NCI-H748 (cell line): ENCODE measurements around the gene JAK2.
"Not testable (repeated sequence)": the region's sequence is repeated elsewhere in the genome, so short reads cannot be mapped to it uniquely, and the experiment has no call there.

Experiments used
- DNase-seq: peaks from one replicate; lab custom pipeline; 2025; ENCODE audit not compliant: unreplicated experiment; lab: John Stamatoyannopoulos, UW

JAK2 gene

DNA sequence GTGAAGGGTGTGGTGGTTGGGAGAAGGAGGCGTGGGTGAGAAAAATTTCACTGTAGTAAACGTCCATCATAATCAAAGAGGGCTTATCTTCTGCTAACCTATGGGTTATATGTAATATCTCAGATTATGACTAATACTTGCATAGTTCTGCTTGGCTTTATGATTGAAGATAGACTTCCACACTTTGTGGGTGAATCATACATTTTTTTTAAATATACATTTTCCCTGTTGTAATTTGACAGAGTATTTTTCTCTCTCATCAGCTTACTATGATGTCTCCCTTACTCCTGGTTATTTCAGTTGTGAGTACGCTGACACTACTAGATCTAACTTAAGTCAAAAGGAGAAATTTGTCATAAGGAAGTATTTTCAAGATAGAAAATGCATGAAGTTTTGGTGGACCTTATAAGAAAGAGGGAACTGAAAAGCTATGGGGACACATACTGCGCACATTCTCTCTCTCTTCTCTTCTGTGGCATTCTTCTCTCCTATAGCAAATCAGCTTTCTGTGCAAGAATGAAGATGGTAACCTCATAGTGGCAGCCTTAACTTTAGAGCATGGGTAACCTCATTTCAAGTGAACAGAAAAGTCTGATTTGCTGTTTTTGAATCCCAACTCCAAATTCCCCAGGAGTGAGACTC lies 4.9 kb upstream of the JAK2 start:
- no peak for DNase-seq

DNA sequence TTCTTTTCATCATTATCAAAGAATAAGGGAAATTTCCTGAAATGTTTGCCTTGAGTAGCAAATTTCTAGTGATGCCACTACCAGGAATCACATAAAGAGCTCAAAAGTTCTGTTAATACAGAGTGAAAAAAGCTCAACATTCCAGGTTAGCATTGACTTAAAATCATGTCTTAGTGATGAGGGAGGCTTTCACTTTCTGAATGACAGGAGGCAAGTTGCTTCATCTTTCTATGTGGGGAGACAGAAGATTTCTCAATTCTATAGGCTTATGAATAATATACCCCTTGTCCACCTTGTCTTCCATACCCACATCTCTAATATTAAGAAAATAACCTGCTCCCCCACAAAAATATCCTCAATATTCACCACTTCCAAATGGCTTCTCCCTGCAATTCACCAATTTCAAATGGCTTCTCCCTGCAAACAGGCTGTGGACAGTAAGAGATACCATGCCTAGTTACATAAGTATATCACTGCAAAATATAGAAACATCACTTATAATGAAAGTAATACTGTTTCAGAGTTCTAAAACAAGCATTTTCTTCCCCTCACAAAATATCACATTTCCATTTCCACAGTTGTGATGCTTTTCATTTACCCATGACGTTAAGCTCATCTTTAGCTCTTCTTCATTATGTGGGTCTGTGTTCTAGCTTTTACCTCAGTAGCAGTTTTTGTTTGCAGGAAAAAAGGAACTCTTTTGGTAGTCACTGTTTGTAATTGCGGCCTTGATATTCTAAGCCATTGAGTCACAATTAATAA lies 2.2 kb upstream of the JAK2 start:
- no peak for DNase-seq

DNA sequence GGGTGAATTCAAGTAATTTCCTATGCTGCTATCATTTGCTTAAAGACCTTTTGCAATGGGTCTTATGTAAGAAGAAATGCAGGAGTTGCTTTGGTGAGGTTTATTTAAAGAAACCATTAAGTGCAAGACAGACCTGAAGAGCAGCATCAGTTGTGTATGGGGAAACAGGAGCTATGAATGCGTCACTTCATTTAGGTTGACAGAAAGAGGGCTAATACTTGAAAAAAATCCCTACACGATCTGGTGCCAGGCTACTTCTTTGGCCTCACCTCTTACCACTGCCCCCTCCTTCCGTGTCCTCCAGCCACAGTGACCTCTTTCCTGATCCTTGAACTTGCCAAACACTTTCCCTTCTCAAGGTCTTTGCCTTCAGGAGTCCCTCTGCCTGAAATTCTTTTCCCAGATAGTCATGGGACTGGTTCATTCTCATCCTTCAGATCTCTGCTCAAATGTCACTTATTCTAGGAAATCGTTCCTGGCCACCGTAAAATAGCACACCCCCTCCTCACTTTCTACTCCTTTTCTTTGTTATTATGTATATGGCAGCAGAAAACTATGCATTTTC lies 1.4 kb upstream of the JAK2 start:
- no peak for DNase-seq

DNA sequence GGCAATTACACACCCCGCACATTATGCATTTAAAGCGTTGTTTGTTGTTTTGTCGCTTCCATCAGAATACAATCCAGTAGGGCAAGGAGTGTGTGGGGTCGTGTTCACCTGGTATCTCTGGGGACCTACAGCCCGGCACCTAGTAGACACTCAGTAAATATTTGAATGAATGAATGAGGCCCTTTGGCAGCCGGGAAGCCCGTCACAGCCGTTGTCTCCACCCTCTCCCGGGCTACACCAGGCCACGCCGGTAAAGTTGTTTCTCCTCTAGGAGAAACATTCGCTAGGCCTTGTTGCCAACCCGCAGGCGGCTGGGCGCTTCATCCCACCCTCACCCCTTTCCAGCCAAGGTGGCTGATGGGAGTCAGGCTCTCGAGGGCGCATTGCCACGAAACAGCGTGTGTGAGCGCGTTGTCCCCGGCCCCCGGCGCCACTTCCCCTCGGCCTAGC lies 876 bp upstream of the JAK2 start:
- peak; percentile 84 for DNase-seq

DNA sequence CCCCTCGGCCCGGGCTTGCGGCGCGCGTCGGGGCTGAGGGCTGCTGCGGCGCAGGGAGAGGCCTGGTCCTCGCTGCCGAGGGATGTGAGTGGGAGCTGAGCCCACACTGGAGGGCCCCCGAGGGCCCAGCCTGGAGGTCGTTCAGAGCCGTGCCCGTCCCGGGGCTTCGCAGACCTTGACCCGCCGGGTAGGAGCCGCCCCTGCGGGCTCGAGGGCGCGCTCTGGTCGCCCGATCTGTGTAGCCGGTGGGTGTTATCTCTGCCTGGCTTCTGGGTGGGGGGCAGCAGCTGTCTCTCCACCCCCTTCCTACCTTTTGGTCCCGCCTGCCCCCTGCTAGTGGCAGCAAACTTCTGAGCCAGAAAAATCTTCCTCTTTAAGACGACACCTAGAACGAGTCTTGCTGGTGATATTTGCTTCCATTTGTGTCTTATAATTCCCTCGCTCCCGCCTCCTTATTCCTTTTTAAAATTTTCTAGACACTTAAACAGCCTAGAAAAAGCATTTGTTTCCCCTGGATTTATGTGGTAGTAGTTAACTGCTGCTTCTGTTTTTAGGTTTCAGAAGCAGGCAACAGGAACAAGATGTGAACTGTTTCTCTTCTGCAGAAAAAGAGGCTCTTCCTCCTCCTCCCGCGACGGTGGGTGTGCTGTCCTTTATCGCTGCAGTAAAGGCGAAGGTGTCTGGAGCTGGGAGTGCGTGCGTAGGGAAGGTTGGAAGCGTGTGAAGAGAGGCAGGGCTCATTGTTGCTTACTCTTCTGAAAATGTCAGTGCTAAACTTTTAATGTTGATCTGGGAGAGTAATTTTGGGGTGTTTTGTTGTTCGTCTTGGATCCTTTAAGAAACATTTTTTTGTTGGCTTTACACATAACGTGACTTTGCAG lies 554 bp downstream of the JAK2 start:
- DNase-seq: peak; percentile 53

DNA sequence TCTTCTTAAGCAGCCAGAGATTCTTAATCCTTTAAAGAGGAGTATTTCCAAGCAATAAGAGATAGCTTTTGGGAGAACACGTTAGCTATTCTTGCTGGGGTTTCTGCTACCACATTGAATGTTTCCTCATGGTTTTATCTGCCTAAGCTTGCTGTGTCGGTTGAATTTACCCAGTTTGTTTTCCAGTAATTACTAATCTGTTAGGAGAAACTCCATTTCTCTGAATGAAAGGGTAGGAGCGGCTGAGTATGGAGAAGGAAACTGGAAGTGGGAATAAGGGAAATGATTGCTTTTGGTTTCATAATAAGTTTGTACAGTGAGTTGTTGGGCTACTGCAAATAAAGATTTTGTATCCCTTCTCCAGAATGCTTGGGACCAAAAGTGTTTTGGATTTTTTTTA lies 1.2 kb downstream of the JAK2 start:
- no peak for DNase-seq

DNA sequence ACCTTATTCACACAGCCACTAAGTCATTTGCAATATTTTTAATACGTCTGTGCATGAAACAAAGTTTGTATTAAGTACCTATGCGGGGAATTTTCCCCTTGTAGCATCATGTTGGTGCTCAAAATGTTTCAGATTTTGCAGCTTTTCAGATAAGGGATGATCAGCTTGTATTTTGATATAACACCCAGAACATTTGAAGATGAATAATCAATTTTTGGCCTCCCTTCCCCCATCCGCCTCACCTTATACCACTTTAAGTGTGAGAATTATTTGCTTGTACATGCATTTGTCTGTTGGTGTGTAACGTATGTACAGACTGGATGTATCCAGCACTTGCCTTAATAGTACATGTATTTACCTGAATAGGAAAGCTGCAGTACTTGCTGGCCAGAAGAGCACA lies 1.7 kb downstream of the JAK2 start:
- DNase-seq: no peak

DNA sequence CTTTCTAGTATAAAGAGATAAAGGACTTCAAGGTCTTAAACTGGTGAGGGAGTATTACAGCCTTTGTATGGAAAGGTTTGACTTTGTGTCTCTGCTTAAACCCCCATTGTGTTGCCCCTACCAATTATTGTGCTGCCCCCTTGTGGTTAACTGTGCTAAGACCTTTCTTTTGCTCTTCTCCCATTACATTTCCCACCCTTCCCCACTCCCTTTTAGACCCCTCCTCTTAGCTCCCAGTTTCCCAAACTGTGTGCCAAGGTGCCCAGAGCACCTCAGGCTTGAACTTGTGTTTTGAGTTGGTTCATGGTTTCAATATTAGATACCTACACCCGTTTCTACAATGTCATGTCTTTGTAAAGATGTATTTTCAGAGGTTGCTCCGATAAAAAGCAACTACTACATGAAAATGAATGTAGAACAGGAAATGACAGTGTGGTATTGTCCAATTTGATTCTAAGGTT lies 2.9 kb downstream of the JAK2 start:
- DNase-seq: peak; percentile 80

DNA sequence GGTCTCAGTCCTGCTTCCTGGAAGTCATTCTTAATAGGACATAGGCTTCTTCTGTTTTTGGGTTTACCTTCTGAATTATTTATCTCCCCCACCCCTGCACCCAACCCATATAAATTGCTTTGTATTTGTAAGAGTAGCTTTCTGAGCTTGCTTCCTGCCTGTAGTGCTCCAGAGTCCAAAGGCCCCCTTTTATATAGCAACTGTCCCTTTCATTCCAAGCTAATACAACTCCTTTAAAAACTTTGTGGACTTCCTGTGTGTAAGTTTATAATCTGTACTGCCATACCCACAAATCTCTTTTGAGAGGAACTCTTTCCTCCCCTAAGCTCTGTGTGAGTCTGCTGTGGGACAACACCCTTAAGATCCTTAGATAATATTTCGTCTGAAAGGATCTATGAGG lies 7.8 kb downstream of the JAK2 start:
- no peak for DNase-seq

DNA sequence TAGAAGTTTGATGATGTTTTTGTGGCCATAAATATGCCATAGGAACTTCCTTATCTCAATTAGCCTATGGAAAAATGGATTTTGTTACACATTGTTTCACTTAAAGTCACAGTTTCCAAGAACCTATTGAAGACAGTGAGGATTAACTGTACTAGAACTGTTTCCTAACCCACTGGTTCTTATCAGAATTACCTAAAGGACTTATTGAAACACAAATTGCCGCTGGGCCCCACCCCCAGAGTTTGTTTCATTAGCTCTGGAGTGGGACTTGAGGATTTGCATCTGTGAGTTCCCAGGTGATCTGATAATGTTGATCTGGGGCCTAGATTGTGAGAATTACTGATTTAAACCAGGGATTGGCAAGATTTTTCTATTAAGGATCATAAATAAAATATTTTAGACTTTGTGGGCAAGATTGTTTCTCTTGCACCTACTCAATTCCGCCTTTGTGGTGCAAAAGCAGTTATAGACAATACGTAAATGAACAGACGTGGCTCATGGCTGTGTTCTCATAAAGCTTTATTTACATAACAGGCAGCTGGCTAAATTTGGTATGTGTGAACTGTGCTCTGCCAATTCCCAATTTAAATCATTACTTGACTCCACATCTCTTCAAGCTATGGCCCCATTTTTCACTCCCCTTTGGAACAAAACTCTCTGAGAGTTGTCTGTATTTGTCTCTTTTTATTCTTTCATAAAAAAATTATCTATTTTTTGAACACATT lies 9.3 kb downstream of the JAK2 start:
- DNase-seq: peak; percentile 21

DNA sequence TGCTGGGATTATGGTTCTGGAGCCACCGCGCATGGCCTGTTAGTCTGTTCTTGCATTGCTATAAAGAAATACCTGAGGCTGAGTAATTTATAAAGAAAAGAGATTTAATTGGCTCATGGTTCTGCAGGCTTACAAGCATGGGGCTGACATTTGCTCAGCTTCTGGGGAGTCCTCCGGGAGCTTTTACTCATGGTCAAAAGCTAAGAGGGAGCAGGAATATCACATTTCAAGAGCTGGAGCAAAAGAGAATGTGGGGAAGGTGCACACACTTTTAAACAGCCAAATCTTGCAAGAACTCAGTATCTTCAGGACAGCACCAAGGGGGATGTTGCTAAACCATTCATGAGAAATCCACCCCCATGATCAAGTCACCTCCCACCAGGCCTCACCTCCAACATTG lies 12.1 kb downstream of the JAK2 start:
- DNase-seq: no peak

DNA sequence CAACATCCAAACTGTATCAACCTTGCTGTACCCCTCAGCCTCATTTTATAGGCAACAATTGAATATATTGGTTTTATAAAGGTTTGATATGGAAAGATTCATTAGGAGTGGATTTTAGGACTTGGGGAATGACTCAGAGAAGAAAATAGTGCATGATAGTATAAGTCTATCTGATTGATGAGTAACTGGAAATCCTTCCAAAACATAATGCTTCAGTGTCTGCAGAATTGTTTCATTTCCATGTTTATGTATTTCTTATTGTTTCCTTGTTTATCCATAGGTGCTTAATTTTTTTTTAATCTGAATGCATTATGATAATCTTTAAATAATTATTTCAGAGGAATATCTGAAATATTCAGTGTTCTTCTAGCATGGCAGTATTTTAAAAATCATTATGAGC lies 12.6 kb downstream of the JAK2 start:
- no peak for DNase-seq

DNA sequence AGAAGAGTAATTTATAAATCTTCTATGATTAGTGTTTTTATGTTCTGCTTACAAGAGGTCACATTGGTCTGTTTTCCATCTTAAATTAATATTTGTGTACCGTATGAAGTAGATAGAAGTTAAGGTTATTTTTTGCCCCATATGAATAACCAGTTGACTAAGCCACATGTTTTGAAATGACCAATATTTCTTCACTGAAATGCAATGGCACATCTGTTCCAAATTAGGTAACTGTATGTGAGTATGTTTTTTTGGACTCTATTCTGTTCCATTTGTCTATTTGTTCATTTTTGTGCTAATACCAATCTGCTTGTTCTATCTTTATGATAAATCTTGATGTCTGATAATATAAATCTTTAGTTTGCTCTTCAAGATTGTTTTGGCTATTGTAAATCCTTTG lies 17.7 kb downstream of the JAK2 start:
- no peak for DNase-seq

DNA sequence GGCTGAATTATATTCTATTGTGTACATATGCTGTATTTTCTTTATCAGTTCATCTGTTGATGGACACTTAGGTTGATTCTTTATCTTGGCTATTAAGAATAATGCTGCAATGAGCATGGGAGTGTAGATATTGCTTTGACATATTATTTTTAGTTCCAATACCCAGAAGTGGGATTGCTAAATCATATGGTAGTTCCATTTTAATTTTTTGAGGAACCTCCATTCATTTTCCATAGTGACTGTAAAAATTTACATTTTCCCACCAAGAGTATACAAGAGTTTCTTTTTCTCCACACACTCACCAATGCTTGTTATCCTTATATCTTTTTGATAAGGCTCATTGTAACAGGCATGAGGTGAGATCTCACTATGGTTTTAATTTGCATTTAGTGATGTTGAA lies 19.4 kb downstream of the JAK2 start:
- DNase-seq: no peak

DNA sequence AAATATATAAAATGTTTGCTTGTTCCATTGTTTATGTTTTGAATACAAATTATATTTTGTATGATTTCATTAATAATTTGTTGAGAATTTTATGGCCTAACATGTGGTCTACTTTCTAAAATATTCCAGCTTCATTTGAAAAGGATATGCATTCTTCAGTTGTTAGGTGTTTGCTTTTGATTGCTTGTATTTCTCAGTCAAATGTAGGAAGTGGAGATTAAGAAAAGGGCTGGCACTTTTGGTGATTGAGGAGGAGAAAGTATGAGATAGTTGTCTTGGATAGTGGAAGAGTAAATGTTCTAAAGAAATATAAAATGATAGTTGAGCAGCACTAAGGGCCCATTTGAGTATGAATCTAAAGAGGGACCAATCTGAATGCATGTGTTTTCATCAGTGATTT lies 23.1 kb downstream of the JAK2 start:
- no peak for DNase-seq

DNA sequence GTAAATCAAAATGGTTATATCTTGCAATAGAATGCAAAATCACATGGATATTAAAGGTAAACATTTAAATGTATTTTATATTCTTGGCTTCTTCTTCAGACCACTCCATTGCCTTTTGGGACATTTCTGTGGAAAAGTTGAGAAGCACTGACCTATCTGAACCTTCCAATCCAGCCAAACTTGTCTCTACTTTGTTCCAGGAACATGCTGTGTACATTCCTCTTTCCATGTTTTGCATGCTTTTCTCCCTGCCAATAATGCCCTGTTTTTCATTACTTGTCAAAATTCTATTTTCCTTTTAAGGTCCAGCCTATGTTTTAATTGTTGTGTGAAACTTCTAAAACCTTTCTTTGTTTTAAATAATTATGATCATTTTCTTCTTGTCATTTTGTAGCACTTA lies 28.3 kb downstream of the JAK2 start:
- DNase-seq: no peak

DNA sequence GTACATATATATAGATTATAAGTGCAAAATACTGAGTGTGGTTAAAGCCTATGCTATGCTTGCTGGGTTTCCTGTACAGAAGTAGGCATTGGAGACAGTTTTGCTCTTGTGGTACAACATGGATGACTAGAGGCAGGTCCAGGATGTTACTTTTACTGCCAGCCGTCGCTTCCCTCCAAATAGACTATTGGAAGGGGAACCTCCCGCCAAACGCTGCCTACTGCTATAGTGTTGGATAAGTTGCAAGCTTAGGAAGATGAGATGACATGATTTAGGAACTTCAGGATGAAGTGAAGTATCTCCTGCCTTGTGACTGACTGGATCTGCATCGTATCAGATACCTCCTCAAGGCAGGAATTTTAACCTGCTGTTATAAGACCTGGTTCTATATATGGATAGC lies 30.9 kb downstream of the JAK2 start:
- DNase-seq: no peak

DNA sequence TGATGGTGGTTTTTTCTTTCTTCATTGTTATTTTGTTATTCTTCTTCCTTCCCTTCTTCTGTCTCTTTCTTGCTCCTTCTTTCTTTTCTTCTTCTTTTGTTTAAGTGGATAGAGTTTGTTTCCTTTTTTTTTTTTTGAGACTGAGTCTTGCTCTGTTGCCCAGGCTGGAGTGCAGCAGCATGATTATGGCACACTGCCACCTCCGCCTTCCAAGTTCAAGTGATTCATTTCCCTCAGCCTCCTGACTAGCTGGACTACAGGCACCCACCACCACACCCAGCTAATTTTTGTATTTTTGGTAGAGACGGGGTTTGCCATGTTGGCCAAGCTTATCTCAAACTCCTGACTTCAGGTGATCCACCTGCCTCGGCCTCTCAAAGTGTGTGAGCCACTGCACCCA lies 40.3 kb downstream of the JAK2 start:
- no peak for DNase-seq

DNA sequence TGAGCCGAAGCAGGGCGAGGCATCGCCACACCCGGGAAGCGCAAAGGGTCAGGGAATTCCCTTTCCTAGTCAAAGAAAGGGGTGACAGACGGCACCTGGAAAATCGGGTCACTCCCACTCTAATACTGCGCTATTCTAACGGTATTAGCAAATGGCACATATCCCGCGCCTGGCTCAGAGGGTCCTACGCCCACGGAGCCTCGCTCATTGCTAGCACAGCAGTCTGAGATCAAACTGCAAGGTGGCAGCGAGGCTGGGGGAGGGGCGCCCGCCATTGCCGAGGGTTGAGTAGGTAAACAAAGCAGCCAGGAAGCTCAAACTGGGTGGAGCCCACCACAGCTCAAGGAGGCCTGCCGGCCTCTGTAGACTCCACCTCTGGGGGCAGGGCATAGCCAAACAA lies 46.9 kb downstream of the JAK2 start:
- not testable (repeated sequence) for DNase-seq

DNA sequence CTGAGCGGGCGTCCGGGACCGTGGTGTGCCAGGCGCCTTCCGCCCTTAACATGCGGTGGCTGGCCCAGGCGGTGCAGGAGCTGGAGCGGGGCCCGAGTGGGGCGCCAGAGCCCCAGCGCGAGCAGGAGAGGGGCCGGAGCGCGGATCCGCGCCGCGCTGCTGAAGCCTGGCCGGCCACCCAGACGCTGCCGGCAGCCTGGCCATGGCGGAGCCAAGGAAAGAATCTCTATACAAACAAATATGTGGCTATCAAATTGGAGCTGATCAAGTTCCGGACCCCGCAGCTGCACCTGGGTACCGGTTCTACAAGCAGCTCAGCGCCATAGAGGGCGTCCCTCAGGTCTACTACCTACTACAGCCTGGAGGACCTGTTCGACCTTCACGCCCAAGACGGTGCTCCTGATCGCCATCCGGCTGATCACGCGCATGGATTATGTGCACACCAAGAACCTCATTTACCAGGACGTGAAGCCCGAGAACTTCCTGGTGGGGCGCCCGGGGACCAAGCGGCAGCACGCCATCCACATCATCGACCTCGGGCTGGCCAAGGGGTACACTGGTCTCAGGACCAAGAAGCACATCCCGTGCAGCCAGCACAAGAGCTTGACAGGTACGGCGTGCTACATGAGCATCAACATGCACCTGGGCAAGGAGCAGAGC lies 55.8 kb downstream of the JAK2 start:
- DNase-seq: no peak
